Esophagus squamous epithelium (tissue), 4 donors: ENCODE measurements around the gene CEMIP.

ENCODE experiments used
- POLR2A ChIP-seq, 4 donors: fragments of 450-650 bp; IDR thresholded peaks; one replicate each; pipeline ENCODE4 v1.6.1; 2017; ENCODE audit warnings: antibody characterized with exemption in 4 of 4, mild to moderate bottlenecking in 4 of 4, moderate library complexity in 3 of 4
- TF ChIP-seq, protein P1 (sequence below), 6 experiments: fragments of 450-650 bp in 4 of 6; fragments of 200-600 bp in 2 of 6; sonication (generic) in 2 of 6; IDR thresholded peaks; one replicate each; pipeline ENCODE4 v1.5.1; 2016 to 2019; ENCODE audit warnings: antibody characterized with exemption in 6 of 6, mild to moderate bottlenecking in 4 of 6, moderate library complexity in 4 of 6

DNA sequence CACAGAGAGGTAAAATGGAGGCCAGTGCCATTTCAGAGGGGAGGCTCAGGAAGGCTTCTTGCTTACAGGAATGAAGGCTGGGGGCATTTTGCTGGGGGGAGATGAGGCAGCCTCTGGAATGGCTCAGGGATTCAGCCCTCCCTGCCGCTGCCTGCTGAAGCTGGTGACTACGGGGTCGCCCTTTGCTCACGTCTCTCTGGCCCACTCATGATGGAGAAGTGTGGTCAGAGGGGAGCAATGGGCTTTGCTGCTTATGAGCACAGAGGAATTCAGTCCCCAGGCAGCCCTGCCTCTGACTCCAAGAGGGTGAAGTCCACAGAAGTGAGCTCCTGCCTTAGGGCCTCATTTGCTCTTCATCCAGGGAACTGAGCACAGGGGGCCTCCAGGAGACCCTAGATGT lies 170.6 kb downstream of the CEMIP start:
- no peak for TF ChIP-seq POLR2A (IDR thresholded peaks at IDR 0.05)
- TF ChIP-seq, protein P1, sequence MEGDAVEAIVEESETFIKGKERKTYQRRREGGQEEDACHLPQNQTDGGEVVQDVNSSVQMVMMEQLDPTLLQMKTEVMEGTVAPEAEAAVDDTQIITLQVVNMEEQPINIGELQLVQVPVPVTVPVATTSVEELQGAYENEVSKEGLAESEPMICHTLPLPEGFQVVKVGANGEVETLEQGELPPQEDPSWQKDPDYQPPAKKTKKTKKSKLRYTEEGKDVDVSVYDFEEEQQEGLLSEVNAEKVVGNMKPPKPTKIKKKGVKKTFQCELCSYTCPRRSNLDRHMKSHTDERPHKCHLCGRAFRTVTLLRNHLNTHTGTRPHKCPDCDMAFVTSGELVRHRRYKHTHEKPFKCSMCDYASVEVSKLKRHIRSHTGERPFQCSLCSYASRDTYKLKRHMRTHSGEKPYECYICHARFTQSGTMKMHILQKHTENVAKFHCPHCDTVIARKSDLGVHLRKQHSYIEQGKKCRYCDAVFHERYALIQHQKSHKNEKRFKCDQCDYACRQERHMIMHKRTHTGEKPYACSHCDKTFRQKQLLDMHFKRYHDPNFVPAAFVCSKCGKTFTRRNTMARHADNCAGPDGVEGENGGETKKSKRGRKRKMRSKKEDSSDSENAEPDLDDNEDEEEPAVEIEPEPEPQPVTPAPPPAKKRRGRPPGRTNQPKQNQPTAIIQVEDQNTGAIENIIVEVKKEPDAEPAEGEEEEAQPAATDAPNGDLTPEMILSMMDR (IDR thresholded peaks at IDR 0.05): no peak
